MM.1S (cell line): ENCODE results near the gene CENPT.

Source experiments
- DNase-seq: peaks from one replicate; pipeline ENCODE4 v3.0.0-alpha.2; 2015
- H2AFZ ChIP-seq: fragments of 300-600 bp; sonication (generic); 2 replicates; pipeline ENCODE4 v1.6.0; 2016; ENCODE audit warnings: antibody characterized with exemption, low read length
- H3F3A ChIP-seq: fragments of 300-600 bp; sonication (generic); 2 replicates; pipeline ENCODE4 v1.6.1; 2016; ENCODE audit warnings: mild to moderate bottlenecking, antibody characterized with exemption, low read length, moderate library complexity, mixed read lengths; ENCODE audit not compliant: insufficient read depth
- H3K27ac ChIP-seq: fragments of 300-600 bp; sonication (generic); 2 replicates; pipeline ENCODE4 v1.5.1; 2016; ENCODE audit warnings: mild to moderate bottlenecking, low read length
- H3K27me3 ChIP-seq: fragments of 300-600 bp; sonication (generic); replicated peaks from 2 replicates; pipeline ENCODE4 v1.6.0; 2016; ENCODE audit warnings: low read length; ENCODE audit not compliant: insufficient read depth
- H3K36me3 ChIP-seq: fragments of 300-600 bp; sonication (generic); replicated peaks from 2 replicates; pipeline ENCODE4 v1.6.1; 2016; ENCODE audit warnings: mild to moderate bottlenecking, low read length, mixed read lengths; ENCODE audit not compliant: insufficient read depth
- H3K4me1 ChIP-seq: fragments of 300-600 bp; sonication (generic); 2 replicates; pipeline ENCODE4 v1.6.1; 2016; ENCODE audit warnings: low read length, mixed read lengths
- H3K4me2 ChIP-seq: fragments of 300-600 bp; sonication (generic); 2 replicates; pipeline ENCODE4 v1.6.0; 2016; ENCODE audit warnings: low read depth, low read length
- H3K4me3 ChIP-seq: fragments of 300-600 bp; sonication (generic); 2 replicates; pipeline ENCODE4 v1.5.1; 2016; ENCODE audit warnings: low read length, mixed read lengths
- H3K79me2 ChIP-seq: fragments of 300-600 bp; sonication (generic); 2 replicates; pipeline ENCODE4 v1.6.1; 2016; ENCODE audit warnings: mixed run types, low read length, mixed read lengths
- H3K9ac ChIP-seq: fragments of 300-600 bp; sonication (generic); 2 replicates; pipeline ENCODE4 v1.6.1; 2016; ENCODE audit warnings: low read length, mixed read lengths
- H3K9me2 ChIP-seq: fragments of 300-600 bp; sonication (generic); replicated peaks from 2 replicates; pipeline ENCODE4 v1.6.1; 2016; ENCODE audit warnings: mild to moderate bottlenecking, low read length, mixed read lengths; ENCODE audit not compliant: insufficient read depth
- H3K9me3 ChIP-seq: fragments of 300-600 bp; sonication (generic); replicated peaks from 2 replicates; pipeline ENCODE4 v1.6.1; 2016; ENCODE audit warnings: mild to moderate bottlenecking, low read length, mixed read lengths; ENCODE audit not compliant: insufficient read depth
- H4K20me1 ChIP-seq: fragments of 300-600 bp; sonication (generic); 2 replicates; pipeline ENCODE4 v1.6.1; 2016; ENCODE audit warnings: mild to moderate bottlenecking, low read length, moderate library complexity, mixed read lengths; ENCODE audit not compliant: insufficient read depth
- CTCF ChIP-seq: fragments of 300-600 bp; sonication (generic); IDR thresholded peaks from 2 replicates; pipeline ENCODE4 v1.5.1; 2016; ENCODE audit warnings: antibody characterized with exemption, low read length, mixed read lengths
- EZH2 ChIP-seq: fragments of 300-600 bp; sonication (generic); optimal IDR thresholded peaks from 2 replicates; pipeline ENCODE3; 2017; ENCODE audit warnings: low read depth, mild to moderate bottlenecking, antibody characterized with exemption, low read length, mixed read lengths
- EZH2phosphoT487 ChIP-seq: fragments of 300-600 bp; sonication (generic); IDR thresholded peaks from 2 replicates; pipeline ENCODE4 v1.6.1; 2018; ENCODE audit warnings: antibody characterized with exemption, low read length

Gene CENPT

GRCh38 chr16:67884684-67885083, 37.2 kb upstream of the CENPT start, which contains the start of gene NRN1L:
TSS of gene NRN1L (plus strand) at chr16:67884885. CDS start at chr16:67884904, 19 bp downstream.
- H3F3A ChIP-seq, result no peaks in the 10 kb centered on the region
- H2AFZ ChIP-seq, result no peak within 1 kb of the TSS
- H3K9me3 ChIP-seq, result no peaks in the 10 kb centered on the region
- H3K4me3 ChIP-seq, result no peak within 1 kb of the TSS
- TF ChIP-seq CTCF, result no peak
- TF ChIP-seq EZH2phosphoT487, result no peak
- no peak for TF ChIP-seq EZH2
- no peaks in the 10 kb centered on the region; the same call in 1 of the 2 replicates for H3K36me3 ChIP-seq
- H3K27ac ChIP-seq, result no peak within 1 kb of the TSS
- no peaks in the 10 kb centered on the region for H4K20me1 ChIP-seq
- H3K4me1 ChIP-seq, result no peaks in the 10 kb centered on the region
- no peaks in the 10 kb centered on the region for H3K9me2 ChIP-seq
- DNase-seq, result no peak
- no peak within 1 kb of the TSS for H3K9ac ChIP-seq
- no peaks in the 10 kb centered on the region for H3K79me2 ChIP-seq
- H3K27me3 ChIP-seq, result no peaks in the 10 kb centered on the region
- no peak within 1 kb of the TSS for H3K4me2 ChIP-seq

GRCh38 chr16:67883872-67884261, 36.4 kb upstream of the CENPT start:
- no peaks in the 10 kb centered on the region for H3K9me3 ChIP-seq
- no peak overlapping the region for H3K27ac ChIP-seq
- TF ChIP-seq EZH2 (no peak), CTCF (peak; percentile 87)
- no peaks in the 10 kb centered on the region for H3K27me3 ChIP-seq
- no peak overlapping the region for H3K4me2 ChIP-seq
- no peaks in the 10 kb centered on the region; the same call in 1 of the 2 replicates for H3K36me3 ChIP-seq
- H4K20me1 ChIP-seq, result no peaks in the 10 kb centered on the region
- no peaks in the 10 kb centered on the region for H3K9me2 ChIP-seq
- H3F3A ChIP-seq, result no peaks in the 10 kb centered on the region
- DNase-seq, result peak; percentile 43
- H3K4me1 ChIP-seq, result no peaks in the 10 kb centered on the region
- no peaks in the 10 kb centered on the region for H3K79me2 ChIP-seq
- no peak overlapping the region for H3K9ac ChIP-seq
- no peak overlapping the region for H3K4me3 ChIP-seq
- no peak overlapping the region for H2AFZ ChIP-seq

- Histone ChIP-seq H3K9ac (no peak overlapping the region), H3K4me3 (no peak overlapping the region), H3F3A (no peaks in the 10 kb centered on the region), H3K4me1 (no peaks in the 10 kb centered on the region), H3K79me2 (no peaks in the 10 kb centered on the region), H3K9me2 (no peaks in the 10 kb centered on the region), H3K36me3 (no peaks in the 10 kb centered on the region; the same call in none of the 2 replicates), H3K27me3 (no peaks in the 10 kb centered on the region), H3K9me3 (no peaks in the 10 kb centered on the region), H3K27ac (no peak overlapping the region), H4K20me1 (no peaks in the 10 kb centered on the region), H3K4me2 (no peak overlapping the region), H2AFZ (no peak overlapping the region)
- DNase-seq, result no peak
- TF ChIP-seq EZH2, result no peak
- TF ChIP-seq CTCF, result no peak
- TF ChIP-seq EZH2phosphoT487, result no peak
Observed at GRCh38 chr16:67883146-67883871, 35.8 kb upstream of the CENPT start.
